GM12864 (cell line): Measurements from ENCODE around the gene NIPSNAP2.
"Not testable (repeated sequence)": the region's sequence is repeated elsewhere in the genome, so short reads cannot be mapped to it uniquely, and the experiment has no call there.

Experiments
- DNase-seq: peaks from one replicate; pipeline ENCODE4 v3.0.0-alpha.2; 2011; ENCODE audit warnings: low read depth
- H3K4me3 ChIP-seq: 2 replicates; pipeline ENCODE4 v1.5.1; 2011; ENCODE audit warnings: mild to moderate bottlenecking, low read depth, low read length, control low read depth
- TF ChIP-seq, protein P1 (sequence below): IDR thresholded peaks from 2 replicates; pipeline ENCODE4 v1.5.1; 2011; ENCODE audit warnings: low read depth, mild to moderate bottlenecking, moderate library complexity, low read length, control low read depth, inconsistent platforms; ENCODE audit errors: missing control alignments

Gene NIPSNAP2

DNA sequence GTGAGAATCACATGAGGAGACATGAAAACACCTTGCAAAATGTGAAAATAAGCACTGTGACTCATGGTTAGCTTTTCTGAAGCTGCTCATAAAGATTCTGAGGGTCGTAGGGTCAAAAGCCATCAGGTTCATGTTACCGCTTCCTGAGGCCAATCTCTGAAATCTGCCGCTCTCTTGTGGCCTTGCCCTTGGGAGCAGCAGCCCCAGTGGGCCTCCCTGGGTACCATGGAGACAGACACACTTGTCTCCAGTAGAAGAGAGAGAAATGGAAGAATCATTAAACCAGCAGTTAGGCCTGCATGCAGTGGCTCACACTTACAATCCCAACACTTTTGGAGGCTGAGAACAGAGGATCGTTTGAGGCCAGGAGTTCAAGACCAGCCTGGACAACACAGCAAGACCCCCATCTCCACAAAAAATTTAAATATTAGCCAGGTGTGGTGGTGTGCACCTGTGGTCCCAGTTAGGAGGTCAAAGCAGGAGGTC lies 42.8 kb downstream of the NIPSNAP2 start:
- DNase-seq, result no peak
- TF ChIP-seq, protein P1, sequence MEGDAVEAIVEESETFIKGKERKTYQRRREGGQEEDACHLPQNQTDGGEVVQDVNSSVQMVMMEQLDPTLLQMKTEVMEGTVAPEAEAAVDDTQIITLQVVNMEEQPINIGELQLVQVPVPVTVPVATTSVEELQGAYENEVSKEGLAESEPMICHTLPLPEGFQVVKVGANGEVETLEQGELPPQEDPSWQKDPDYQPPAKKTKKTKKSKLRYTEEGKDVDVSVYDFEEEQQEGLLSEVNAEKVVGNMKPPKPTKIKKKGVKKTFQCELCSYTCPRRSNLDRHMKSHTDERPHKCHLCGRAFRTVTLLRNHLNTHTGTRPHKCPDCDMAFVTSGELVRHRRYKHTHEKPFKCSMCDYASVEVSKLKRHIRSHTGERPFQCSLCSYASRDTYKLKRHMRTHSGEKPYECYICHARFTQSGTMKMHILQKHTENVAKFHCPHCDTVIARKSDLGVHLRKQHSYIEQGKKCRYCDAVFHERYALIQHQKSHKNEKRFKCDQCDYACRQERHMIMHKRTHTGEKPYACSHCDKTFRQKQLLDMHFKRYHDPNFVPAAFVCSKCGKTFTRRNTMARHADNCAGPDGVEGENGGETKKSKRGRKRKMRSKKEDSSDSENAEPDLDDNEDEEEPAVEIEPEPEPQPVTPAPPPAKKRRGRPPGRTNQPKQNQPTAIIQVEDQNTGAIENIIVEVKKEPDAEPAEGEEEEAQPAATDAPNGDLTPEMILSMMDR, result no peak
- H3K4me3 ChIP-seq, result no peak overlapping the region

DNA sequence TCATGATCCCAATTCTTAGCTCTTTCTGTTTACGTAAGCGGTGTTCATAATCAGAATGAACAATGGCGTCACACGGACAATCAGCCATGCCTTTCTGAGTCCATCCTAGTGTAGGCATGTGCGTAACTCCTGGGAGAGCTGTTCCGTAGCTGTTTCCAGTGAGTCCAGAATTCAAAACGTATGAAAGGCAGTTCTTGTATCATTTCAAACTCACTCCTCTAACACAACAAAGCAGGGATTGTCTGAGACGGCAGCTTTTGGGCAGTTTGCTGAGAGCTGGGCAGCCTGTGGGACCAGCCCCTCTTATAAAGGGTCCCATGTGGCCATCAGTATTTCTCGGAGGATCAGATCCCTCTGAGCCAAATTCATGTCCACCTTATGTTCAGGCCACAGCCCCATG lies 43.5 kb downstream of the NIPSNAP2 start:
- no peak for DNase-seq
- TF ChIP-seq, protein P1, result no peak
- H3K4me3 ChIP-seq, result no peak overlapping the region

DNA sequence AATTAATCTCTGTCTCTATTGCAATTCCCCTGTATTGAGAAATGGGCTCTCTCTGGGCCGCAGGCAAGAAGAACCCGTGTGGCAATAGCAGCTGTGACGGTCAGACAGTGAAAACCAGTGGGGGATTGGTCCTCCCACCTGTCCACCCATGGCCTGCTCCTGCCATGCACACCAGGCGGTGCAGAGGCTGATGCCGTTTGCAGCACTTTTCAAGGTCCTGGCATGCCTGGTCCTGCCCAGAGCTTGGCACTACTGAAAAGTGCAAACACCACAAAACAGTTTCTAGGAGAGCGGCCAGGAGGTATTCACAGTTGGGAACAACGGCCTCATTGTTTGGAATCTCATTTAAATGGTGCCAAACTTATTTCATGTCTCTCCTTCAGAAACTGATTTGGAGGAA lies 45.3 kb downstream of the NIPSNAP2 start:
- TF ChIP-seq, protein P1, result no peak
- no peak for DNase-seq
- H3K4me3 ChIP-seq, result no peak overlapping the region

DNA sequence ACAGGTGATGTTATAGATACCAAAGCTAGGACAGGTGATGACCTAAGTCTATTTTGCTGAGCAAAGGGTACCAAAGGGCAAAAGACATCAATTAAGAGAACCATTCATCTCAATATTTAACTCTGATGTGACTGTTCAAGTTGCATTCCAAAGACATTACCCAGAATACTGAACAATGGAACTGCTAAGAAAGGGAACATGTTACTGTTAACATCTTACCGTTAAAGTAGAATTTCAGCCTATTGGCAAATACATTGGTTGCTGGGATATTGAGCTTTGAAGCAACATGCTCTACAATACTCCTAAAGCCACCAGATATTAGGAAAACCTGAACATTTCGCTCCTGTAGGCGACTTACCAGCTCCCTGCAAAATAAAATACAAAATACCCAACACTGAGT lies 52.6 kb downstream of the NIPSNAP2 start:
- not testable (repeated sequence) for H3K4me3 ChIP-seq, DNase-seq

DNA sequence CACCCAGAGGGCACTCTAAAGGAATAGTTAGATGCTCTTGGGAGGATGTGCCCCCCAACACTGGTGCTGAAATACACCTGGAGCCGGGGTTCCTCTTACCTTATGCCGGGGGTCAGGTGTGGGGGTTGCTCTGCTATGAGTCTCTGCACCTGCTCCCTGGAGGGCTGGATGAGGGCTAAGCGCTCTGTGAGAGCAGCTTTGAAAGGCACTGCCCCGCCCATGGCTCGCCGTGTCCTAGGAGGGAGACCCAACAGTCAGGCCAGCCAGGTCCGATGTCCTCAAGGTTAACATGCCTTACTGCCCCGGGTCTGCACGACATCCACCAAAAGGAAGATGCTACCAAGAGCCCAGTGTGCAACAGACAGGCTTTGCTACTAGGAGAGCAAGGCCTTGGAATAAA lies 55.1 kb downstream of the NIPSNAP2 start:
- no peak for DNase-seq
- TF ChIP-seq, protein P1, result no peak
- H3K4me3 ChIP-seq, result no peak overlapping the region

DNA sequence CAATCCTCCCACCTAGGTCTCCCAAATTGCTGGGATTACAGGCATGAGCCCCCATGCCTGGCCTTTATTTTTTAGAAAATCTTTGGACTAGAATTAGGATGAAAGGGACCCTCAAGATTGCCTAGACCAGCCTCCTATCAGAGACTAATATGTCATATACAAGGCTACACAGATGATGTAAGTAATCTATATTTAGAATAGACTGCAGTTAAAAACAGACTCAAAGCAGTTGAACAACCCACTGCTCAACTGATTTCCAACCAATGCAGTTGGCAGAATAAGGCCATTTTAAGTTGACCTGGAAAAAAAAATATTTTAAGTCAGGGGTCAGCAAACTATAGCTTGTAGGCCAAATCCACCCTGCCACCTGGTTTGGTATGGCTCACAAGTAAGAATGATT lies 59.1 kb downstream of the NIPSNAP2 start:
- no peak for DNase-seq
- H3K4me3 ChIP-seq, result no peak overlapping the region
- TF ChIP-seq, protein P1, result no peak

DNA sequence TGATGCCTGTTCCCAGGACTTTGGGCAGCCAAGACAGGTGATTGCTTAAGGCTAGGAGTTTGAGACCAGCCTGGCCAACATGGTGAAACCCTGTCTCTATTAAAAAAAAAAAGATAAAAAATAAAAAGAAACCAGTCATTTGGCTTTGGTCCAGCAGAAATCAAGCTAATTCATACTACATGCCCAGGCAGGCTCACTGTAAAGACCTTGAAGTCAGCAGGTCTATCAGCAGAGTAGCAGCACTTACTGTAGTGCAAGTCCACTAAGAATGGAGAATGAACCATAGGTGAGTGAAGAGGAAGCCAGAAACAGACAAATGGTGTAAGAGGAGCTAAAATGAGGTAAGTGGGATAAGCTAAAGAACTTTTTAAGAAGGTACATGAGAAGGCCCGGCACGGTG lies 62.2 kb downstream of the NIPSNAP2 start:
- H3K4me3 ChIP-seq, result no peak overlapping the region
- no peak for DNase-seq
- TF ChIP-seq, protein P1, result no peak
